Epidermal melanocyte (primary cell): ENCODE data around the gene C14orf132.

ENCODE experiments used
- DNase-seq: peaks from one replicate; pipeline ENCODE4 v3.0.0; 2011; ENCODE audit warnings: low spot score; ENCODE audit not compliant: insufficient read length

Gene C14orf132

GRCh38 chr14:96117960-96118359 is 78.8 kb downstream of the C14orf132 start:
- no peak for DNase-seq

GRCh38 chr14:96118391-96118790 is 79.2 kb downstream of the C14orf132 start:
- no peak for DNase-seq

- no peak for DNase-seq
Observed at GRCh38 chr14:96119947-96120346, 80.8 kb downstream of the C14orf132 start.

GRCh38 chr14:96120392-96120791 is 81.2 kb downstream of the C14orf132 start:
- DNase-seq = no peak

GRCh38 chr14:96120941-96121340 is 81.8 kb downstream of the C14orf132 start:
- no peak for DNase-seq

GRCh38 chr14:96121660-96122395 is 82.7 kb downstream of the C14orf132 start:
- DNase-seq = no peak

GRCh38 chr14:96122496-96122895 is 83.3 kb downstream of the C14orf132 start:
- DNase-seq = peak; percentile 56

- no peak for DNase-seq
Observed at GRCh38 chr14:96125536-96125935, 86.4 kb downstream of the C14orf132 start.

- DNase-seq = no peak
Observed at GRCh38 chr14:96126339-96126782, 87.2 kb downstream of the C14orf132 start.

GRCh38 chr14:96126783-96127271 is 87.7 kb downstream of the C14orf132 start:
- no peak for DNase-seq

- DNase-seq = no peak
Observed at GRCh38 chr14:96129128-96129736, 90.1 kb downstream of the C14orf132 start.

- no peak for DNase-seq
Observed at GRCh38 chr14:96130391-96130790, 91.2 kb downstream of the C14orf132 start.

GRCh38 chr14:96130854-96131253 is 91.7 kb downstream of the C14orf132 start:
- no peak for DNase-seq

GRCh38 chr14:96131836-96132235 is 92.7 kb downstream of the C14orf132 start:
- no peak for DNase-seq

- DNase-seq = no peak
Observed at GRCh38 chr14:96134508-96134907, 95.3 kb downstream of the C14orf132 start.

- no peak for DNase-seq
Observed at GRCh38 chr14:96135285-96135684, 96.1 kb downstream of the C14orf132 start.

GRCh38 chr14:96136371-96137005 is 97.3 kb downstream of the C14orf132 start:
- DNase-seq = no peak

GRCh38 chr14:96138241-96138640 is 99.1 kb downstream of the C14orf132 start:
- DNase-seq = no peak

GRCh38 chr14:96139169-96139568 is 100.0 kb downstream of the C14orf132 start:
- no peak for DNase-seq

- DNase-seq = no peak
Observed at GRCh38 chr14:96139879-96140278, 100.7 kb downstream of the C14orf132 start.

- no peak for DNase-seq
Observed at GRCh38 chr14:96140952-96141351, 101.8 kb downstream of the C14orf132 start.
